Spleen (tissue), 11 donors: ENCODE measurements around the gene TUBB4A. TPM values are rescaled to one million over a fixed set of nuclear protein-coding genes. Genes with fewer than 3 reads are reported as not detected.

Experiments used
- DNase-seq: peaks from one replicate; pipeline ENCODE4 v3.0.0-alpha.2; 2020
- H3K27ac ChIP-seq, 8 donors: fragments of 200-600 bp; sonication (generic) in 7 of 8; 1 replicate in 4 of 8; 2 replicates in 4 of 8; pipeline versions ENCODE4 v1.5.0 to v1.8.0; 2016 to 2021; ENCODE audit warnings: inconsistent platforms in 4 of 8, mild to moderate bottlenecking in 4 of 8, moderate library complexity in 1 of 8
- H3K27me3 ChIP-seq, 7 donors: fragments of 200-600 bp; sonication (generic) in 6 of 7; replicated peaks in 1 of 7; 1 replicate in 4 of 7; 2 replicates in 3 of 7; pipeline versions ENCODE4 v1.5.0 to v1.8.0; 2016 to 2021; ENCODE audit warnings: inconsistent platforms in 3 of 7, mild to moderate bottlenecking in 1 of 7
- H3K36me3 ChIP-seq, 6 donors: fragments of 200-600 bp; sonication (generic) in 5 of 6; 1 replicate in 4 of 6; 2 replicates in 2 of 6; pipeline versions ENCODE4 v1.5.0 to v1.8.0; 2016 to 2021; ENCODE audit warnings: inconsistent platforms in 2 of 6
- H3K4me1 ChIP-seq, 6 donors: fragments of 200-600 bp; sonication (generic) in 5 of 6; 1 replicate in 3 of 6; 2 replicates in 3 of 6; pipeline versions ENCODE4 v1.5.0 to v1.8.0; 2016 to 2021; ENCODE audit warnings: inconsistent platforms in 3 of 6
- H3K4me3 ChIP-seq, 8 donors: fragments of 200-600 bp; sonication (generic) in 7 of 8; 1 replicate in 4 of 8; 2 replicates in 4 of 8; pipeline versions ENCODE4 v1.5.0 to v1.8.0; 2016 to 2021; ENCODE audit warnings: inconsistent platforms in 4 of 8, mild to moderate bottlenecking in 4 of 8, moderate library complexity in 2 of 8
- H3K9me3 ChIP-seq, 8 donors: fragments of 200-600 bp; sonication (generic) in 7 of 8; 1 replicate in 4 of 8; 2 replicates in 4 of 8; pipeline versions ENCODE4 v1.5.0 to v1.8.0; 2016 to 2021; ENCODE audit warnings: inconsistent platforms in 4 of 8
- CTCF ChIP-seq, 11 experiments: fragments of 200-600 bp in 7 of 11; fragments of 450-650 bp in 4 of 11; sonication (generic) in 4 of 11; IDR thresholded peaks in 8 of 11; conservative IDR thresholded peaks in 3 of 11; 1 replicate in 7 of 11; 2 replicates in 4 of 11; pipeline versions ENCODE4 v1.4.0 to v1.8.0; 2016 to 2021; ENCODE audit warnings: antibody characterized with exemption in 11 of 11, inconsistent platforms in 4 of 11, mild to moderate bottlenecking in 1 of 11
- POLR2A ChIP-seq, 3 donors: fragments of 450-650 bp; IDR thresholded peaks; one replicate each; pipeline ENCODE4 v1.5.1; 2017; ENCODE audit warnings: antibody characterized with exemption in 3 of 3, mild to moderate bottlenecking in 1 of 3
- POLR2AphosphoS5 ChIP-seq, 3 donors: sonication (generic); formaldehyde crosslinking; IDR thresholded peaks; one replicate each; pipeline ENCODE4 v1.5.1; 2017; ENCODE audit warnings: antibody characterized with exemption in 3 of 3
- WGBS, 5 donors: extraction: QIAGEN DNeasy Blood & Tissue Kit in 3 of 5; methylation state at CpG; one replicate each; pipeline versions ENCODE4 v1.1.5 to v1.1.7; 2013 to 2018; 5-methylcytosine and 5-hydroxymethylcytosine counted together
- intact Hi-C: fragments of 100-400 bp; cut with DNase I; formaldehyde crosslinking; loops from one replicate; pipeline ENCODE4 v1.15.0; 2023; ENCODE audit warnings: low total_unique reads
- polyA plus RNA-seq, 3 donors: library from polyadenylated mRNA; stranded (reverse); fragments of 200-250 nt; gene quantifications; one replicate each; pipeline ENCODE4 v1.2.1, GENCODE V29; 2013
- small RNA-seq, 4 donors: library from RNA; depleted of rRNA; stranded (forward); fragments of <200 nt; gene quantifications; one replicate each; pipeline ENCODE3, GENCODE V24; 2016
- total RNA-seq, 7 donors: library from RNA; depleted of rRNA in 3 of 7; stranded (reverse); fragments of >200 nt in 3 of 7; fragmentation: NEBNext Ultra II Directional in 4 of 7; extraction: Animal tissue kit (Norgen Biotek cat#: 25700) in 4 of 7; gene quantifications; one replicate each; pipeline versions ENCODE4 v1.1.0 to v1.2.1, GENCODE V29; 2016 to 2021
- donor health status: healthy with polysubstance abuse.
- donor health status: DM: no; HTN: no; CAD: no; lungs with moderate emphysema.
- donor health status: DM: no; HTN: no; CAD: no.
- donor health status: Bipolar disorder and iron deficiency.
- donor health status: healthy.
- donor health status: DM: no; HTN: no; CAD: no.
- donor health status: DM: yes; HTN: yes; CAD: no.

The TUBB4A gene
- total and polyA plus RNA-seq, 10 donors = 1.7 to 23.8 (median 15.8) TPM

GRCh38 chr19:6446452-6446851 lies 55.7 kb downstream of the TUBB4A start:
- intact Hi-C loops = no loop called here
- no peak overlapping the region for H3K4me3 ChIP-seq
- peaks cover 0 to 12% (median 0%) of the 10 kb centered on the region in 8 donors for H3K9me3 ChIP-seq
- H3K36me3 ChIP-seq = peaks cover 0 to 23% (median 0%) of the 10 kb centered on the region in 6 donors
- TF ChIP-seq CTCF (IDR thresholded peaks at IDR 0.05 in 8 of 11, conservative IDR thresholded peaks at IDR 0.05 in 3 of 11) = no peak
- TF ChIP-seq POLR2AphosphoS5 (IDR thresholded peaks at IDR 0.05) = no peak
- no peak for TF ChIP-seq POLR2A (IDR thresholded peaks at IDR 0.05)
- no peak overlapping the region for H3K27ac ChIP-seq
- no peaks in the 10 kb centered on the region for H3K27me3 ChIP-seq
- WGBS, 5 donors = 93 to 100% (median 97%) methylated on average over 3 of the region's 3 CpGs
- no peak for DNase-seq
- H3K4me1 ChIP-seq = no peaks in the 10 kb centered on the region

Small RNAs within 50 kb of the gene (small RNA-seq; reads per million reads assigned to genes)
- gene AC010503.2 = 0 reads per million in 4 donors

Other genes with a start within 250 kb of the TUBB4A start
- 10 to 100 TPM; 18.9 to 57.2 (median 41.3) TPM for gene MLLT1, start 222.3 kb downstream of the TUBB4A start, total RNA-seq
- 10 to 100 TPM; 10.1 to 20.6 (median 15.0) TPM for gene MLLT1, start 222.3 kb downstream of the TUBB4A start, polyA plus RNA-seq
- under 1 TPM in 2 of 7 donors, not detected in 5; 0.23 to 0.66 TPM for gene ACER1, start 168.7 kb downstream of the TUBB4A start, total RNA-seq
- gene ACER1, start 168.7 kb downstream of the TUBB4A start, polyA plus RNA-seq = under 1 TPM; 0.11 to 0.19 (median 0.12) TPM
- 10 to 100 TPM; 45.3 to 68.6 (median 53.7) TPM for gene CLPP, start 140.8 kb downstream of the TUBB4A start, total RNA-seq
- 10 to 100 TPM; 43.6 to 66.4 (median 55.9) TPM for gene CLPP, start 140.8 kb downstream of the TUBB4A start, polyA plus RNA-seq
- 10 to 100 TPM; 35.5 to 50.6 (median 42.5) TPM for gene ALKBH7, start 129.5 kb downstream of the TUBB4A start, total RNA-seq
- 10 to 100 TPM; 64.6 to 80.3 (median 68.3) TPM for gene ALKBH7, start 129.5 kb downstream of the TUBB4A start, polyA plus RNA-seq
- gene PSPN, start 126.4 kb downstream of the TUBB4A start, total RNA-seq = 1 to 10 TPM; 1.3 to 2.2 (median 1.9) TPM
- gene PSPN, start 126.4 kb downstream of the TUBB4A start, polyA plus RNA-seq = 1 to 10 TPM in 1 of 3 donors, under 1 TPM in 2; 0.43 to 1.2 (median 0.53) TPM
- gene GTF2F1, start 109.1 kb downstream of the TUBB4A start, total RNA-seq = 10 to 100 TPM; 35.1 to 51.4 (median 42.3) TPM
- gene GTF2F1, start 109.1 kb downstream of the TUBB4A start, polyA plus RNA-seq = 10 to 100 TPM; 28.3 to 43.7 (median 35.2) TPM
- 100 to 1,000 TPM in 6 of 7 donors, 10 to 100 TPM in 1; 89.4 to 174 (median 155) TPM for gene KHSRP, start 77.5 kb downstream of the TUBB4A start, total RNA-seq
- gene KHSRP, start 77.5 kb downstream of the TUBB4A start, polyA plus RNA-seq = 100 to 1,000 TPM in 1 of 3 donors, 10 to 100 TPM in 2; 35.8 to 139 (median 55.3) TPM
- gene SLC25A41, start 68.5 kb downstream of the TUBB4A start, total RNA-seq = under 1 TPM in 1 of 7 donors, not detected in 6; 0.58 TPM
- under 1 TPM; 0.18 to 0.77 (median 0.35) TPM for gene SLC25A41, start 68.5 kb downstream of the TUBB4A start, polyA plus RNA-seq
- gene SLC25A23, start 42.5 kb downstream of the TUBB4A start, total RNA-seq = 10 to 100 TPM; 14.9 to 39.6 (median 19.6) TPM
- 10 to 100 TPM in 2 of 3 donors, 1 to 10 TPM in 1; 7.5 to 11.4 (median 10.5) TPM for gene SLC25A23, start 42.5 kb downstream of the TUBB4A start, polyA plus RNA-seq
- gene CRB3, start 38.0 kb downstream of the TUBB4A start, total RNA-seq = 1 to 10 TPM in 5 of 7 donors, not detected in 2; 1.1 to 2.0 (median 1.3) TPM
- 1 to 10 TPM; 1.0 to 1.5 (median 1.1) TPM for gene CRB3, start 38.0 kb downstream of the TUBB4A start, polyA plus RNA-seq
- 10 to 100 TPM; 39.3 to 70.9 (median 58.5) TPM for gene DENND1C, start 20.5 kb downstream of the TUBB4A start, total RNA-seq
- 10 to 100 TPM; 36.8 to 67.1 (median 65.1) TPM for gene DENND1C, start 20.5 kb downstream of the TUBB4A start, polyA plus RNA-seq
- 1 to 10 TPM in 6 of 7 donors, under 1 TPM in 1; 0.72 to 4.1 (median 3.3) TPM for gene TNFSF9, start 28.7 kb upstream of the TUBB4A start, total RNA-seq
- 1 to 10 TPM; 1.5 to 3.1 (median 2.7) TPM for gene TNFSF9, start 28.7 kb upstream of the TUBB4A start, polyA plus RNA-seq
- gene CD70, start 88.8 kb upstream of the TUBB4A start, total RNA-seq = 1 to 10 TPM in 6 of 7 donors, under 1 TPM in 1; 0.69 to 7.3 (median 3.0) TPM
- 1 to 10 TPM; 3.6 to 6.6 (median 3.9) TPM for gene CD70, start 88.8 kb upstream of the TUBB4A start, polyA plus RNA-seq
- 10 to 100 TPM in 2 of 7 donors, 1 to 10 TPM in 5; 5.2 to 10.6 (median 8.2) TPM for gene TNFSF14, start 167.9 kb upstream of the TUBB4A start, total RNA-seq
- gene TNFSF14, start 167.9 kb upstream of the TUBB4A start, polyA plus RNA-seq = 1 to 10 TPM in 2 of 3 donors, under 1 TPM in 1; 0.41 to 1.6 (median 1.1) TPM
- gene C3, start 218.3 kb upstream of the TUBB4A start, total RNA-seq = 10 to 100 TPM in 4 of 7 donors, 1 to 10 TPM in 3; 5.8 to 68.1 (median 19.7) TPM
- gene C3, start 218.3 kb upstream of the TUBB4A start, polyA plus RNA-seq = 100 to 1,000 TPM in 1 of 3 donors, 10 to 100 TPM in 2; 31.0 to 182 (median 34.1) TPM
- gene GPR108, start 235.3 kb upstream of the TUBB4A start, total RNA-seq = 10 to 100 TPM; 35.4 to 75.0 (median 56.0) TPM
- gene GPR108, start 235.3 kb upstream of the TUBB4A start, polyA plus RNA-seq = 100 to 1,000 TPM in 1 of 3 donors, 10 to 100 TPM in 2; 66.9 to 102 (median 91.8) TPM
- gene TRIP10, start 237.4 kb upstream of the TUBB4A start, total RNA-seq = 10 to 100 TPM; 25.4 to 50.3 (median 32.1) TPM
- gene TRIP10, start 237.4 kb upstream of the TUBB4A start, polyA plus RNA-seq = 10 to 100 TPM; 17.2 to 58.2 (median 36.1) TPM